ENCODE measurements around the gene CACNA1C.

- TF ChIP-seq CTCF (conservative IDR thresholded peaks at IDR 0.05; ENCODE audit: low read length): no peak
- TF ChIP-seq EZH2phosphoT487 (IDR thresholded peaks at IDR 0.05; ENCODE audit: borderline replicate concordance, low read depth, low read length): no peak
These were observed 633.5 kb downstream of the CACNA1C start for GRCh38 chr12:2686280-2686646.
